ENCODE data around the gene MAP3K8.

Gene MAP3K8

GRCh38 chr10:30433730-30434272, at the start of gene MAP3K8:
MAP3K8 (plus strand) TSS chr10:30434184; CDS start chr10:30438939, 4,755 bp downstream.
- peak; percentile 94 for DNase-seq

DNA sequence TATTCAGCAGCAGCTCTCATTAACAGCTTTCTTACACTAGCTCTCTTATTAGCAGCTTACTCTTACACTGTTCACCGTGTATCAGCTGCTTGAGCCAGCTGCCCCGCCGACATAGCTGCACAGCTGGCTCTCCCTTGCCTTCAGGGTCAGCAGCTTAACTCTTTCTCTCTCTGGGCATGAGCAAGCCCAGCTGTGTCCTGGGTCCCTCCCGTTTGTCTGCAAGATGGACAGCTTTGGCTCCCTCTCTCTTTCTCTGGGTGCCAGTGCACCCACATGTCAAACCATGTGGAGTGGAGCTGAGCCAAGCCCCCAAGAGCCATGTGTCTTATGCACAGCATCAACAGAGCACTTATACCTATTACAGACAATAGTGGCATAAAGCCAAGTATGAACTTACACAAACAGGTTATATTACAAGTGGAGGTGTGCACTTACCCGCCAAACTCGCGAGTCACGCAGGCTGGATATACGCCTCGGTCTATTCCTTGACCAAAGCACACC, 49.2 kb upstream of the MAP3K8 start:
- peak; percentile 48 for DNase-seq

GRCh38 chr10:30386801-30387588, 47.0 kb upstream of the MAP3K8 start:
- no peak for DNase-seq

DNA sequence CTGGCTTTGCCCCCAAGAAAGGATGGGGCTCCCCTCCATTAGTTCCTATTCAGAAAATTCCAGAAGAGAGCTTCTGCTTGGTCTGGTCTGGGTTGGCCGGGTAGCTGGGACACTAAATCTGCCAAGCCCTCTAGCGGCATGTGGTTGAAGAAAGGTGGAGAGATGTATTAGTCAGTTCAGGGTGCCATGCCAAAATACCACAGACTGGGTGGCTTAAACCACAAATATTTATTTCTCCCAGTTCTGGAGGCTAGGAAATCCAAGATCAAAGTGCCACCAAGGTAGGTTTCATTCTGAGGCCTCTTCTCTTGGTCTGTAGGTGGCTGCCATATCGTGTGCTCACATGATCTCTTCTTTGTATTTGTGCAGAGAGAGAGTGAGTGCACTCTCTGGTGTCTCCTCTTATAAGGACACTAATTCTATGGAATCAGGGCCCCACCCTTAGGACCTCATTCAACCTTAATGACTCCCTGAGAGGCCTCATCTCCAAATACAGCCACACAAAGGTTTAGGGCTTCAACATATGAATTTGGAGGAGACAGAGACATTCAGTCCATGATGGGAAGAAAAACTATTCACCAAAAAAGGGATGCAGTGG, 46.2 kb upstream of the MAP3K8 start:
- DNase-seq: no peak

DNA sequence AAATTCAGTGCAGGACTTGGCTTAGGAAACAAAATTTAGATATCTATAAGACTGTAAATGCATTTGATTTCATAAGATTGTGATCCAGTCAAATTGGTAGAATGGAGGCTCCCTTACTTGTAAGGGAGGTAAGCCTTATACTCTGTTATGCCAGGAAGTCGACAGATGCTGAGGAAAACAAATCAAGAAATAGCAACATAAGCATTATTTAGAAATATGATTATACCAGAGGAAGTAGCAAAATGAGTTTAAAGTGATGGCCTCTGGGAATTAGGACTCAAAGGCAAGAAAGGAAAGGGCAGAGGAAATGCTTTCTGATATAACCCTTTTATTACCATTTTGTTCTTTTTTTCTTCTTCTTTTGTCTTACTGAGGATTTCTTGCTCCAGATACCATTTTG, 44.4 kb upstream of the MAP3K8 start:
- no peak for DNase-seq

DNA sequence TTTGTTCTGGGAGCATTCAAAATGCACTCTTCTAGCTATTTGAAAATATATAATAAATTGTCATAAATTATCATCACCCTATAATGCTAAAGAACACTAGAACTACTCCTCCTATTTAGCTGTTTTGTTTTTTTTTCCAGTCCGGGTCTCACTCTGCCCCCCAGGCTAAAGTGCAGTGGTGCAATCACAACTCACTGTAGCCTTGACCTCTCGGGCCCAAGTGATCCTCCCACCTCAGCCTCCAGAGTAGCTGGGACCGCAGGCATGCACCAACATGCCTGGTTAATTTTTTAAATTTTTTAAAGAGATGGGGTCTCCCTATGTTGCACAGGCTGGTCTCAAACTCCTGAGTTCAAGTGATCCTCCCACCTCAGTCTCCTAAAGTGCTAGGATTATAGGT, 43.8 kb upstream of the MAP3K8 start:
- no peak for DNase-seq

GRCh38 chr10:30391266-30391665, 42.7 kb upstream of the MAP3K8 start:
- no peak for DNase-seq

GRCh38 chr10:30392564-30392990, 41.4 kb upstream of the MAP3K8 start:
- DNase-seq: peak; percentile 83

DNA sequence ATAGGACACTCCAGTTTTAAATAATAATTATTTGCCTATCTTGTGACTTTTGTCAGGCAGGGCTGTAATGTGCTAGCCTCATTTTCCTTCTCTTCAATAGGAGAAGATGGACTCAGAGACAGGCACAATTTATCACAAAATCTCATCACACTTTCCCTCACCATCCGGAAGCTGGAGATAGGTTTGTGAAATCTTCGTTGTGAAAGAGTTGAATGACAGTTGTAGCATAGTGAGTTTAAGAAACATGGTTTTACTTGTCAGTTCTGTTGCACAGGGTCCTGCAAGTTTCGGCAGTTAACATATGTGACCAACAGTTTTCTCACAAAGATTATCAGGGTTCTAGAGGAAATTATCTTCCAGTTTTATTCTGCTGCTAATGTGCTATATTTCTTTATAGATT, 37.7 kb upstream of the MAP3K8 start:
- no peak for DNase-seq

GRCh38 chr10:30396698-30397097, 37.3 kb upstream of the MAP3K8 start:
- DNase-seq: no peak

DNA sequence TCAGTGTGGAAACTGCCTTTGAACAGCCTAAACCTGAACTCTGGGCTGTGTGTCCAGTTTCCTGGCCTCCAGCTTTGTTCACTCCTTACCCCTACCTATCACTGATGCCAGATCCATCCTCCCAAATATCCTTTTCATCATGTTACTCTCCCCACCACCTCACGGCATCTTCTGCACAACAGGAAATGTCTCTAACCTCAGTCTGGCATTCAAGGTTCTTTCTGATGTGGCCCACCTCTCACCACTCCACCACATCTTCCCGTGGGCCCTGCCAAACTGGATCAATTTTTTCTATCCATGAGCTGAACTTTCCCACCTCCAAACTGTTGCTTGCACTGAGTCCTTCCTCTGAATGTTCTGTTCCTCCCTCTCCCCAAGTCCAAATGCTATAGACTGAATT, 35.8 kb upstream of the MAP3K8 start:
- DNase-seq: no peak

- no peak for DNase-seq
These were observed 35.2 kb upstream of the MAP3K8 start for GRCh38 chr10:30398788-30399187.

GRCh38 chr10:30403494-30403893, 30.5 kb upstream of the MAP3K8 start:
- DNase-seq: no peak

DNA sequence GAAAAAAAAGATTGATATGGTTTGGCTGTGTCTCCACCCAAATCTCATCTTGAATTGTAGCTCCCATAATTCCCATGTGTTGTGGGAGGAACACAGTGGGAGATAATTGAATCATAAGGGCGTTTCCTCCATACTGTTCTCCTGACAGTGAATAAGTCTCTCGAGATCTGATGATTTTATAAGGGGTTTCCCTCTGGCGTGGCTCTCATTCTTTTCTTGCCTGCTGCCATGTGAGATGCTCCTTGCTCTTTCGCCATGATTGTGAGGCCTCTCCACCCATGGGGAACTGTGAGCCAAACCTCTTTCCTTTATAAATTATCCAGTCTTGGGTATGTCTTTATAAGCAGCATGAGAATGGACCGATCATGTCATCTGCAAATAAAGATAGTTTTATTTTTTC, 29.4 kb upstream of the MAP3K8 start:
- no peak for DNase-seq

- DNase-seq: no peak
These were observed 22.7 kb upstream of the MAP3K8 start for GRCh38 chr10:30411263-30411662.

GRCh38 chr10:30412901-30413300, 21.1 kb upstream of the MAP3K8 start:
- no peak for DNase-seq

DNA sequence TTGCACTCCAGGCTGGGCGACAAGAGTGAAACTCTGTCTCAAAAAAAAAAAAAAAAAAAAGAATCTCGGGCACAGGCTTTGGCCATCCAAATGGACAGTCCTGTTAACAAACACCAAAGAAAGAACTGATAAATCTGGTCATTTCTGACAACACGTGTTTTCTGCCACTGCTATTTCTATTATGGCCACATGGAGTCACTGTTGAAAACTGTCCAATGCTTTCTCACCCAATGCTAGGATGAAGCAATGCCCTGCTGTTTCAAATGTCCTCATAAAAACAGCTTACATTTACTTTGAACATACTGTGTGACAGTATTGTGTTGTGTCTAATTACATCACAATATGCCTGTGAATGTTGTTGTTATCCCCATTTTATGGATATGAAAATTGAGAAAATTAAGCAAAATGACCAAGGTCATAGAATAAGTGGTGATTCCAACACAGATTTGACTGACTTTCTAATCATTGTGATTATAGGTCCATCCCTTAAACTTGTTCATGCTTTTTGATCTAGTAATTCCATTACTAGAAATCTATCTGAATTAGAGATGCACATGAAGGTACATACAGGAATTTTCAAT, 19.9 kb upstream of the MAP3K8 start:
- DNase-seq: peak; percentile 32

- no peak for DNase-seq
These were observed 18.4 kb upstream of the MAP3K8 start for GRCh38 chr10:30415593-30415992.

DNA sequence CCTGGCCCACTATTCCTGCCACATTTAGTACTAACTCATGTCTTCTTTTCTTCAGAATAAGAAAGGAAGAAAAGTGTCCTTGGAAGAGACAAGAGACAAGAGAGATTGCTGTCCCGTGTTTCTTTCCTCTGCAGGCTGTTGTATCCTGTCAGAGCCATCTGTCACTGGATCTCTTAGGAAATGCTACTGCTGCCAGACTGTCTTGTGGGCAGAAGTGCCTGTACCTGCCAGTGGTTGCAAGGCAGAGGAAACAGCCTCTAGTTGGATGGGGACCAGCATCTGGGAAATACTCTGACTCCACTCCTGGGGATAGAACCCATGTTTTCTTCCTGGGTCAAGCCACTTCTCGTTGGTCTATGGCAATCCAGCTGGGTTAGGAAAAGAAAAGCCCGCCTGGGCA, 16.7 kb upstream of the MAP3K8 start:
- no peak for DNase-seq

DNA sequence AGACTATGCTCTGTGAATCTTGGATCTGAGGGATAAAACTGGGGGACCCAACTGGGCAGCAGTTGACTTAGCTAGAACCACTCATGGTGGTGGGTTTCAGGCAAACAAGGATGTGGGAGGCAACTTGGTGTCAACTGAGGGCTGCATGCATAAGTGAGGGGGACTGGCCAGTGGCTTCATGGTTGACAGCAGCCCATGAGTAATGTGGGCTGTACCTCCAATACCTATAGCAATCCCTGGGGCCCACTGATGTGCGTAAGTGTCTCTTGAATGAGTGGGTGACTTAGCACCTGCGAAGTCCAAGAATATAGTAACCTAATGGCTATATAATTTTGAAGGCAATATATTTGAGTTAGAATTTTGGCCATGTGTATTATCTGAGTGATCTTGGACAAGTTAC, 13.7 kb upstream of the MAP3K8 start:
- no peak for DNase-seq

DNA sequence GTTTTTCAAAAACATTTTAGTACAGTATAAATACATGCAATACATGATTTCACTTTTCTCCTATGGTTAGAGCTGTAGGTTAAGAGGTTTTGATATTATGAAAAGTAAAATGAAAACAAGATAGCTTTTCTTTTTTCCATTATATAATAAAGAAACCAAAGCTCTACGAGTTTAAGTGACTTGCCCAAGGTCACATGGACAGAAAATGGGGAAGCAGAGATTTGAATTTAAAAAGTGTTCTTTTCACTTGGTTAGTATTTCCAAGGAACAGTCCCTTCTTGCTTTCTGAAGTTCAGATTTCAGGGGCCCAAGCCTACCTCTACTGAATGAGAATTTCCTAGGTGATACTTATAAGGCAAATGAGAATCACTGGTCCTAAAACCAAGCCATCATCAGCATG, 13.2 kb upstream of the MAP3K8 start:
- no peak for DNase-seq

GRCh38 chr10:30422151-30422695, 11.8 kb upstream of the MAP3K8 start:
- DNase-seq: no peak

DNA sequence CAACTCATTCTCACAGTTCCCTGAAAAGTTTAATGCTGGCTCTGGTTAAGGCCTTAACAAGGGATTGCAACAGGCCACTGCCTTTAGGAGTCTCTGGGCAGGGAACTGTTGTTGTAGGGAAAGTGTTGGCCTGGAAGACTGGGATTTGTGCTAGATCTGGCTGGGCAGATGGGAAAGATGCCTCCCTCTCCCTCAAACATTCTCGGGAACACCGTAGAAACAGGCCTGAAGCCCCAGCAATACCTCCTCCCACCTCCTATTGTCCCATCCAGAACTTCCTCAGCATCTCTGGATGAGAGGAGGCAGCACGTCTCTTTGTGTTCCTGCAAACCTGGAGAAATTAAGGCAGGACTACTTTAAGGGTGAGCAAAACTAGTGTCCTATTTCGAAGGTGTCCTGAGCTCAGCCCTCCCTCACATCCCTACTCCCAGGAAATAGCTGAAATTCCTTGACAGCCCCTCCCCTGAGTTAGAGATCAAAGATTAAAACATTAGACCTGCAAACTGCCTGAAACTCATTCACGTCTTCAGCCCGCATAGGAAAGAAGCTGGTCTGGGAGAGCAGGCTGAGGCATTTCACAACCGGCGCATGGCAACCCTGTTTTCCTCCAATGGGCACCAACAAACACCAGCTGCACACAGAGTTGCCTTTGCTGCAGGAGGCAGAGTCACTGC, 10.9 kb upstream of the MAP3K8 start:
- peak; percentile 64 for DNase-seq
